Measurements from ENCODE around the gene SLC18B1. TPM values are rescaled to one million over a fixed set of nuclear protein-coding genes. Genes with fewer than 3 reads are reported as not detected.

Gene SLC18B1
- total RNA-seq, 2 donors from 2014 or later: 3.9 to 4.1 TPM

DNA sequence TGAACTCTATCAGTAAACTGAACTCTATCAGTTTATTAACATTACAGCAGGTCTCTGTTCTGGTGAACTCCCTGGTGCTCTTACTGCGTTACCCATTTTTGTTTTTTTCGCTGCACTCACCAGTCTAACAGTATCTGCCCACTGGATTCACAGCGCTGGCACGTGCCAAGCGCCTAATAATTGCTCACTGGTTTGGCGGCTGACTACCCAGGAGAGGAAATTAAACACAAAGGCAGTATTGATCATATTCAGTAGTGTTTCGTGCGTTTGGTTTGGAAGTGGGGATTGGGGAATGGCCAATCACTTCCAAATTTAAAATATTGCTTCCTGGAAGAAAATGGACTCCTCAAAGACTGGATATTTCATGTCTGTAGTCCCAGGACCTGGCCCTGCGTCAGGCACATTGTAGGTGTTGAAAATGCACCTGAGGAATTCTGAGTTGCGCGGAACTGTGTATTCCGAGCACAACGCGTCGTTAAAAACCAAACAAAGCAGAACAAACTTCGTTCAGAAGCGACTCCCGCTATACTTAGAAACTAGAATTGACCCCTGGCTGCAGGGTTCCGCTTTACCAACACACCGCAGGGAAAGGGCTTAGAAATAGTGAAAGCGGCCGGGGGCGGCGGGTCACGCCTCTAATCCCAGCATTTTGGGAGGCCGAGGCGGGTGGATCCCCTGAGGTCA is 14.9 kb upstream of the SLC18B1 start:
- H3K4me3 Mint-ChIP-seq: peak overlapping the region; percentile 93
- peak; percentile 13 for ATAC-seq (replicated peaks)
- H3K36me3 Mint-ChIP-seq (ENCODE audit: low read depth): peaks cover 52% of the 10 kb centered on the region
- no peaks in the 10 kb centered on the region for H3K27me3 Mint-ChIP-seq
- H3K27ac Mint-ChIP-seq: peak overlapping the region; percentile 99
- no peaks in the 10 kb centered on the region for H3K9me3 Mint-ChIP-seq
- peaks cover 23% of the 10 kb centered on the region for H3K4me1 Mint-ChIP-seq

DNA sequence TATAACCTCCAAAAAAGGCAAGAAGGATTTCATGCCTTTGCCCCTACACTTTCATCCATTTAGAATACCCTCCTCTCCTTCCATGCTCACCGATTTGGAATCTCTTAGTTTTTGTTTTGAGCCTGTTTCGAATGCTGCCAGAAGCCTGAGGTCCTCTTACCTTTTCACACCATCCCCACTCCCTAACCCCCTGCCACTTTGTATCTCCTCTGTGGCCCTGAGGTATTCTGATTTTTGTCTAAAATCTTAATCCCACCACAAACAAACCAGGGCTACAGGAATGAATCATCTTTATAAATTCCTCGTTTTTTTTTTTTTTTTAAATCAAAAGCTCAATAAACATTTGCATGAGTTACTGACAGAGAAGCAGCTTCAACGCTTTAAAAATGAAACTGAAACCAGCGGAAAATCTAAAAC is 14.3 kb upstream of the SLC18B1 start:
- Mint-ChIP-seq H3K9me3 (no peaks in the 10 kb centered on the region), H3K27me3 (no peaks in the 10 kb centered on the region), H3K4me1 (peaks cover 22% of the 10 kb centered on the region), H3K27ac (peak overlapping the region; percentile 99), H3K4me3 (peak overlapping the region; percentile 93), H3K36me3 (ENCODE audit: low read depth) (peaks cover 47% of the 10 kb centered on the region)
- no peak for ATAC-seq (replicated peaks)

DNA sequence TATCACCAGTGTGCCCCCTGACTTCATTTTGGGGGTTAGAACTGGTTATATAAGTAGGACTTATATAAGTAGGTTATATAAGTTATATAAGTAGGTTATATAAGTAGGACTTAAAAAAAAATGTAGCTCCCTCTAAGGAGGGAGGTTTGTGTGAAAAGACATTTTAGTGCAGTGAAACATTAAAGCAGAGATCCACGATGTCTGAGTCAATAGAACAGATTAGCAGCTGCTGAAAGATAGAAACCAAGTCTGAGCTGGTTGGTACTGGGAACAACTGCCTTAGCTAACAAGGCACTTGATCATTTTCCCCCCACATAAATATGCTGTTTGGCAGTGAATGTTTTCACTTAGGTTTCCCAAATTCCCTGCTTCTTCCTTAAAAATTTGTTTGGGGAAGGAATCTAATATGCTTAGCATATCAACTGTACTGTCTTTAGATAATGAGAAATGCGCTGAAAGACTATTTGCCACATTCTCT is 13.9 kb upstream of the SLC18B1 start:
- H3K9me3 Mint-ChIP-seq: no peaks in the 10 kb centered on the region
- peaks cover 42% of the 10 kb centered on the region for H3K36me3 Mint-ChIP-seq (ENCODE audit: low read depth)
- H3K4me1 Mint-ChIP-seq: peaks cover 17% of the 10 kb centered on the region
- peak overlapping the region; percentile 99 for H3K27ac Mint-ChIP-seq
- no peak for ATAC-seq (replicated peaks)
- peak overlapping the region; percentile 93 for H3K4me3 Mint-ChIP-seq
- H3K27me3 Mint-ChIP-seq: no peaks in the 10 kb centered on the region

GRCh38 chr6:132811276-132811675 is 12.8 kb upstream of the SLC18B1 start:
- ATAC-seq (replicated peaks): no peak
- Mint-ChIP-seq H3K36me3 (ENCODE audit: low read depth) (peaks cover 32% of the 10 kb centered on the region), H3K27me3 (no peaks in the 10 kb centered on the region), H3K4me1 (peaks cover 9% of the 10 kb centered on the region), H3K27ac (no peak overlapping the region), H3K4me3 (no peak overlapping the region), H3K9me3 (no peaks in the 10 kb centered on the region)

GRCh38 chr6:132805548-132805947 is 7.1 kb upstream of the SLC18B1 start:
- no peak for ATAC-seq (replicated peaks)
- H3K27me3 Mint-ChIP-seq: no peaks in the 10 kb centered on the region
- no peaks in the 10 kb centered on the region for H3K36me3 Mint-ChIP-seq (ENCODE audit: low read depth)
- no peak overlapping the region for H3K27ac Mint-ChIP-seq
- H3K9me3 Mint-ChIP-seq: no peaks in the 10 kb centered on the region
- peaks cover 4% of the 10 kb centered on the region for H3K4me1 Mint-ChIP-seq
- no peak overlapping the region for H3K4me3 Mint-ChIP-seq

DNA sequence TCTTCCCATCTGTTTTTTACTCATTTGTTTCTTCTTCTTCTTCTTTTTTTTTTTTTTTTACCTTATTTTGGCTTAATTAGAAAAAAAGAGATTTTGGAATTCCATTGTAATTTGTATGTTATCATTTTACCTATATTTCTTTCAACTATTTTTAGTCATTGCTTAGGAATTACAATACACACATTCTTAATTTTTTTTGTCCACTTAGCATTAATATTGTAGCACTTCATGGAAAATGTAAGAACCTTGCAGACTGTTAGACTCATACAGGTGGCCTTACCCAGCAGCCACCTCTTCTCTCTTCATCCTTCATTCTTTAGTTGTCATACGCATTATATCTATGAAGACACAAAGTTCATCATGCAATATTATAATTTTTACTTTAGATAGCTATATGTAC is 5.8 kb upstream of the SLC18B1 start:
- Mint-ChIP-seq H3K4me3 (no peak overlapping the region), H3K4me1 (peaks cover 5% of the 10 kb centered on the region), H3K27me3 (no peaks in the 10 kb centered on the region), H3K9me3 (no peaks in the 10 kb centered on the region), H3K36me3 (ENCODE audit: low read depth) (no peaks in the 10 kb centered on the region), H3K27ac (no peak overlapping the region)
- ATAC-seq (replicated peaks): no peak

DNA sequence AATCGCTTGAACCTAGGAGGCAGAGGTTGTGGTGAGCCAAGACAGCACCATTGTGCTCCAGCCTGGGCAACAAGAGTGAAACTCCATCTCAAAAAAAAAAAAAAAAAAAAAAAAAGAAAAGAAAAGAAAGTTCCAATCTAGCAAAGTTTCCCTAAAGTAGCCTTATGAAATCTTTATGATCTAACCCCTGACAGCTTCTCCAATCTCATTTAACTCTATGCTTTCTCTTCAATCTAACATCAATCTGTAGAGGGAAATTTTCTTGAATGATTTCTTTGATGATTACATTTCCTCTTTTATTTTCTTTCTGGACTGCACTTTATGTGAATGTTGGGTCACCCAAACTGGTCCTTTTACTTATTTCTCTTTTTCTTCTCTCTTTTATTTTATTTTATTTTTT is 2.2 kb upstream of the SLC18B1 start:
- Mint-ChIP-seq H3K4me1 (peaks cover 5% of the 10 kb centered on the region), H3K9me3 (no peaks in the 10 kb centered on the region), H3K36me3 (ENCODE audit: low read depth) (no peaks in the 10 kb centered on the region), H3K4me3 (no peak overlapping the region), H3K27ac (no peak overlapping the region), H3K27me3 (no peaks in the 10 kb centered on the region)
- ATAC-seq (replicated peaks): no peak

DNA sequence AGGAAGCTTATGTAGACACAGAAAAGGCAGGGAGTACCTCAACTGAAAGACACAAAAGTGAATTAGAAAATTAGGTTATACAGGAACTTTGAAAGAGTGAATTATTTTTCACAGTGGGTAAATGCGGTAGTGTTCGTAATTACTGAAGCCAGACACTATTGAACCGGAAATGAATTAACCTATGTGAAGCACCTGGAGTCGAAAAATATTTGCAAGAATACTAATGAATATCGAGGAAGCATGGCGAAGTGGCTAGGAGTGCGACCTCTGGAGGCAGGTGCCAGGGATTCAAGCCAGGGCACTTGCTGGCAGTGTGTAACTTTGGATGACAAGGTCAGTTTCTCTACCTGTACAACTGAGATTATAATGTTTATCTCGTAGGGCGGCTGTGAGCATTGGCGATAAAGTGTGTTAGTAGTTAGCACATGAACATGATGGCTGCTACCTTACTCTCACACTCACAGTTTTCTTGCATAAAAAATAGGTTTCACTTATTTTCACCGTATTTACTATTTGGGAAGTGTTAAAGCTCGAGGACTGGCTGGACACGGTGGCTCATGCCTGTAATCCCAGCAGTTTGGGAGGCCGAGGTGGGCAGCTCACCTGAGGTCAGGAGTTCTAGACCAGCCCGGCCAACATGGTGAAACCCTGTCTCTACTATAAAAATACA is 567 bp upstream of the SLC18B1 start:
- no peak overlapping the region for H3K4me3 Mint-ChIP-seq
- peak; percentile 87 for ATAC-seq (replicated peaks)
- H3K4me1 Mint-ChIP-seq: peaks cover 9% of the 10 kb centered on the region
- no peak overlapping the region for H3K27ac Mint-ChIP-seq
- H3K9me3 Mint-ChIP-seq: no peaks in the 10 kb centered on the region
- H3K27me3 Mint-ChIP-seq: no peaks in the 10 kb centered on the region
- H3K36me3 Mint-ChIP-seq (ENCODE audit: low read depth): peaks cover 4% of the 10 kb centered on the region

DNA sequence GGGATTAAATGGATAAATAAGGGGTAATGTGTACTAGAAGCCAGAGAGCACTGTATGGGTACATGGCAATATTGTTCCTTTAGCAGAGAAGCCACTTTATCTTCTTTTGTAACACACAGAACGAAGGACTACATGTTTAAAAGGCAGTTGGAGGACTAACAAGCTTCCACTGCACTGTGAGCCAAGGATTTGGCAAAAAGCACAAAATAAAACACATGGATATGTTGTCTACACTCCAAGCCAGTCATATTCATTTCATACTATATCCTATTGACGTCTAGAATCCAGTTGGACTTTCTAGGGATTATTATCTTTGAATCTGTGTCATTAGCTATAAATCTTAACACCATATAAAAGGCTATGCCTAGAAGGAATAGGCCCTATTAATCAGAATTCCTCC is 3.0 kb downstream of the SLC18B1 start:
- Mint-ChIP-seq H3K27me3 (no peaks in the 10 kb centered on the region), H3K4me3 (no peak overlapping the region), H3K9me3 (no peaks in the 10 kb centered on the region), H3K27ac (peak overlapping the region; percentile 10), H3K4me1 (peaks cover 5% of the 10 kb centered on the region), H3K36me3 (ENCODE audit: low read depth) (peaks cover 23% of the 10 kb centered on the region)
- no peak for ATAC-seq (replicated peaks)

DNA sequence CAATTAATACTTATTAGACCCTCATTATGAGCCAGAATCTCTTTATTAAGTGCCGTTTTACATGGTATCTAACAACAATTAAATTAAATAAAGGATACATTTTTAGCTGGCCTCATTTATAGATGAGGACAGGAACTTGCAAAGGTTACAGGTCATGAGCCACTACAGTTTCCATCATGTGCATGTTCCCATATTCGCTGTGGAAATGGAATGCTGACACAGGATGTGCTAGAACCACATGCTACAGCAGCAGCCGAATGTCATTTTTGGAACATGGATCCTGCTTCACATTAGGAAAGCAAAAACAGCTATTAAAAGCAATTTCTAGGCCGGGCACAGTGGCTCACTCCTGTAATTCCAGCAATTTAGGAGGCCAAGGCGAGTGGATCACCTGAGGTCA is 5.9 kb downstream of the SLC18B1 start:
- H3K9me3 Mint-ChIP-seq: no peaks in the 10 kb centered on the region
- H3K36me3 Mint-ChIP-seq (ENCODE audit: low read depth): peaks cover 47% of the 10 kb centered on the region
- H3K27ac Mint-ChIP-seq: no peak overlapping the region
- H3K4me3 Mint-ChIP-seq: no peak overlapping the region
- H3K4me1 Mint-ChIP-seq: peaks cover 8% of the 10 kb centered on the region
- ATAC-seq (replicated peaks): no peak
- no peaks in the 10 kb centered on the region for H3K27me3 Mint-ChIP-seq

DNA sequence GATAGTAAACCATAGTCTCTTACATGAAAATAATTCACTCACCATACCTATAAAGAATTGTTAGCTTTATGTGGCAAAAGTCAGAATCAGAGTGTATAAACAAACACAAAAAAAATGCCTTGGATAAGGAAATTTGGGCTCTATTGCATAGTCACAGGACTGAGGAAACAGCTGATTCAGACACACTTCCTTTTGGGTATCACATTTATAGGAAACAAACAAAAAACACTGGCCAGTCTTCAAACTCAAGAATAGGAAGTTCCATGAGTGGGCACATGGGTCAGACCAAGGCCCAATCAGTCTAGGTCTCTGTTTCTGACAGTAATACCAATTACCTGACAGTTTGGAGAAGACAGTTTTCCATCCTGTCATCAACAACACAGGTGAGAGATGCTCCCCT is 8.0 kb downstream of the SLC18B1 start:
- no peak overlapping the region for H3K27ac Mint-ChIP-seq
- H3K36me3 Mint-ChIP-seq (ENCODE audit: low read depth): peaks cover 67% of the 10 kb centered on the region
- H3K27me3 Mint-ChIP-seq: no peaks in the 10 kb centered on the region
- ATAC-seq (replicated peaks): no peak
- H3K4me1 Mint-ChIP-seq: peaks cover 8% of the 10 kb centered on the region
- H3K9me3 Mint-ChIP-seq: no peaks in the 10 kb centered on the region
- H3K4me3 Mint-ChIP-seq: no peak overlapping the region

DNA sequence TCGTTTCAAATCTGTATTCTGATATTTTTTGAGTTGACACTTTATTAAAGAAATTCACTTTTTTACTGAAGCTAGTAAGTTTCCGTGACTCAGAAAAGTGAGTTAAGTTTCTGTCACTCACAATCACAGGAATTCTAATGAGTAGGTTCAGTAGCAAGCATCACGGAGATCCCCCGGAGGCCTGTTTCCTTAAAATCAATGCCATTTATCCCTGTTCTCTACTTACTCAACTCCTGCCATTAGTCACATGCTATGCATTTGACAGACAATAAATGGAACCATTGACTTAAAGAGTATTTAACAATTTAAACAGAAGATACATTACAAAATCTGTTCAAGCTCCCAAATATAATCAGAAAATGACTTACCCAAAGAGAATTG is 9.1 kb downstream of the SLC18B1 start:
- Mint-ChIP-seq H3K27me3 (no peaks in the 10 kb centered on the region), H3K4me3 (no peak overlapping the region), H3K4me1 (peaks cover 5% of the 10 kb centered on the region), H3K27ac (no peak overlapping the region), H3K9me3 (no peaks in the 10 kb centered on the region), H3K36me3 (ENCODE audit: low read depth) (peaks cover 73% of the 10 kb centered on the region)
- ATAC-seq (replicated peaks): no peak

GRCh38 chr6:132788658-132789395 is 9.6 kb downstream of the SLC18B1 start:
- H3K27ac Mint-ChIP-seq: no peak overlapping the region
- ATAC-seq (replicated peaks): peak; percentile 54

DNA sequence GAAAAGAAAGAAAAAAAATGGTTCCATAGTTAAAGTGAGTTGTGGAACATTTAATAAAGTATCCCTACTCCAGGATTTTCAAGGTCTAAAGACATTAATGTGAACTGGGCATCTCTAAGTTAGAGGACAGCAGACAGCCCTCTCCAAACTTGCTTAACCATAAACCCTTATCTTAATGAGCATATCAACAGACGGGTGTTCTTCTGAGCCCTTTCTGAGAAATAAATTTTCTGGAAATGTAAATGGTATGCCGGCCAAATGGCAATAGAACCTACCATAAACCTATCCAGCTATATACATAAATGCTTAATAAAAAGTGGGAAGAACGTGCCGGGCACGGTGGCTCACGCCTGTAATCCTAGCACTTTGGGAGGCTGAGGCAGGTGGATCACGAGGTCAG is 12.5 kb downstream of the SLC18B1 start:
- Mint-ChIP-seq H3K27me3 (no peaks in the 10 kb centered on the region), H3K27ac (no peak overlapping the region), H3K4me1 (peaks cover 3% of the 10 kb centered on the region), H3K4me3 (no peak overlapping the region), H3K36me3 (ENCODE audit: low read depth) (peaks cover 78% of the 10 kb centered on the region), H3K9me3 (no peaks in the 10 kb centered on the region)
- ATAC-seq (replicated peaks): no peak

More at GRCh38 chr6:132788658-132789395, 9.6 kb downstream of the SLC18B1 start:
- no peaks in the 10 kb centered on the region for H3K9me3 Mint-ChIP-seq
- no peaks in the 10 kb centered on the region for H3K27me3 Mint-ChIP-seq
- no peak overlapping the region for H3K4me3 Mint-ChIP-seq
- H3K4me1 Mint-ChIP-seq: peaks cover 3% of the 10 kb centered on the region
- peaks cover 77% of the 10 kb centered on the region for H3K36me3 Mint-ChIP-seq (ENCODE audit: low read depth)

All from activated T-helper 17 cell treated with anti-CD3 and anti-CD28 coated beads, Interleukin-2, amount 50 U/mL, for 72 hours (primary cell).